Stromal cell of bone marrow (primary cell): Measurements from ENCODE around the gene LDLRAP1.

ENCODE experiments used
- DNase-seq: peaks from one replicate; pipeline ENCODE4 v3.0.0-alpha.2; 2012; ENCODE audit warnings: low read depth

The LDLRAP1 gene

GRCh38 chr1:25609921-25610320, 66.5 kb downstream of the LDLRAP1 start:
- no peak for DNase-seq

DNA sequence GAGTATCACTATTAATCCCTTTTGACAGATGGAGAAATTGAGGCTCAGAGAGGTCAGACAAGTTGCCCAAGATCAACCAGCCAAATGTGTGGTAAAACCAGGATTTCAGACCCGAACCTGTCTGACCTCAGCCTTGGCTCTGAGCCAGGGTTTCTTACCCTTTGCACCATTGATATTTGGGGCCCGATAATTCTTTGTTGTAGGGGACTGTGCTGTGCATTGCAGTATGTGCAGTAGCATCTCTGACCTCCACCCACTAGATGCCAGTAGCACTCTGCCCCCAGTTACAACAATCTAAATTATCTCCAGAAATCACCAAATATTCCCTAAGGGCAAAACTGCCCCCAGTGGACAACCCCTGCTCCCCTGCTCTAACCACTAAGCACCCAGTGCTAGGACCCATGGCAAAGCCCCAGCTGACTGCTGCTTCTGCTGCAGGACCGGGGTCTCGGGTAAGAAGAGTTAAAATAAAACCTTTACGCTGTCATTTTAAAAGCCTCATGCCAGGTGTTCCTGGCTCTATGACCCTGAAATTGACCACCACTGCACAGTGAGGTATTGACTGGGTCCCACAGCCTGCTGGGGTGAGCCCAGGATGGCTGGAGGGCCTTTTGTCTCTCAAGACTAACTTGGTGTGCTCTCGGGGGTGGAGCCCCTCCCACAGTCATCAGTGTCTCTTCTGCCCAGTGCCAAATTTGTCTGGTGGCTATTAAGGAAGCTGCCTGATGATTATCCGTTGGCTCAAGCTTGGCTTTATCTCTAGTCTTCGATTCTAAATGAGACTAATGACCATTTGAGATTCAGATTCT, 67.6 kb downstream of the LDLRAP1 start:
- DNase-seq, result no peak

- no peak for DNase-seq
These were observed 68.4 kb downstream of the LDLRAP1 start for GRCh38 chr1:25611843-25612242.

- DNase-seq, result no peak
These were observed 69.0 kb downstream of the LDLRAP1 start for GRCh38 chr1:25612421-25612820.

GRCh38 chr1:25613091-25613490, 69.7 kb downstream of the LDLRAP1 start:
- DNase-seq, result no peak

DNA sequence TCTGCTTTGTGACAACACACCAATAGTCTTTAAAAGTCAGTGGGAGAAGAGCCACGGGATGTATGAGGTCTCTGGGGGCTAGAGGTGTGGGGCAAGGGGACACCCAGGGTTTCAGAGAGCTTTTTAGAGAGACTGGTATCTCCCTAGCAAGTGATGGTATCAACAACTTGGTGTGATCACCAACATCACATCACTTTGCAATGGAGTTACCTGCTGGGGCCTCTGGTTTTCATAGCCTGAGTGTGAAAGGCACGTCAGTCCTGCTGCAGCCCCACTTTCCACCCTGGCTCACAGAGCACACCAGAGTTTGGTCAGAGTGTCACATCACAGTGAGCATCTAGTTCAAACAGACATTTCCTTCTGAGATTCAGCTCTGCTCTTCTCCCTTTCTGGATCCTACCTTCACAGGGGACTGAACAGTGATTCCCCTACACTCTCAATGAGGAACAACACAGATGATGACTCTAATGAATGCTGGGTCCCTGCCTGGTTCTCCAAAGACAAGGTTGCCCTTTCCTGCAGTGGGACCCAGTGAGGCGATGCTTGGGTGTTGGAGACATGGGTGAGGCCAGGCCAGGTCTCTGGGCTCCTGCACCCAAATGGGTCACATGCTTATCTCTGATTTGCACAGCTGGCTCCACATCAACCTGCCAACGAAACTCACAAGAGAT, 71.2 kb downstream of the LDLRAP1 start:
- no peak for DNase-seq

GRCh38 chr1:25615172-25615541, 71.8 kb downstream of the LDLRAP1 start:
- DNase-seq, result no peak

GRCh38 chr1:25615563-25616094, 72.2 kb downstream of the LDLRAP1 start:
- no peak for DNase-seq

DNA sequence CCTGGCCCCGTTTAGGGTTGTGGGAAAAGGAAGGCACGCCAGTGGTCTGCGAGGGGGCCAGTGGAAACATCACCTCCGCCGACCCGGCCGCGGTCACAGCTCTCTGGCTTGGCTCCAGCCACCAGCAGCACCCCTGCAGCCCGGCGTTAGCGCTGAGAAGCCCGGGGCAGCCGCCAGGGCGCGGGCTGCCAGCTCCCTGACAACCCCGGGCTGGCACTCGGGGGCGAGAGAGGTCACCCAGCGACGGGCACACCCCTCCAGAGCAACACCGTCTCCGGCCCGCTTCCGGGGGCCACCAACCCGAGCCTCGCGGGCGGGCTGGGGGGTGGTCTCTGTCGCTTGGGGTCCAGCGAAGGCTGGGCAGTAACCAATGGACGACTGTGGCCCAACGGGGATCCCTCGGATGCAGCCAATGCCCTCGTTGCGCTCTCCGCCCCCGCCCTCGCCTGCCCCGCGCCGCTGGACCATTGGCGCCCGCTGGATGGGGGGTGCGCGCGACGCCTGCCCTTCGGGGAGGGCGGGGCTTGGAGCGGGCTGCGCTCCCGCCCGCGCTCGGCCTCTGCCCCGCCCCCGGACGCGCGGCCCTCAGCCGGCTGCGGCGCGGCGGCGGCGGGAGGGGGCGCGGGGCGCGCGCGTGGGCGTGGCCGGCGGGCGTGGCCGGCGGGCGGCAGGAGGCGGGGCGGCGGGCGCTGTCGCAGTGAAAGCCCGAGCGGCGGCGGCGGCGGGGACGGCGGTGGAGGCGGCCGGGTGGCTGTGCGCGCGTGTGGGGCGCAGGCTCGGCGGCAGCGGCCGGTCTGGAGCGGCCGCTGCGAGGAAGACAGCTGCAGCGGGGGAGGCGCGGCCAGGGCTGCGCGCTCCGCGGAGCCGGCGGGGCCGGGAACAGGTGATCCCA, 72.9 kb downstream of the LDLRAP1 start, which contains the start of gene MAN1C1:
TSS of gene MAN1C1 (plus strand) at position 697 of the 892 bp plus-strand sequence. CDS start 1,007 bp downstream, outside the sequence.
- peak; percentile 71 for DNase-seq

DNA sequence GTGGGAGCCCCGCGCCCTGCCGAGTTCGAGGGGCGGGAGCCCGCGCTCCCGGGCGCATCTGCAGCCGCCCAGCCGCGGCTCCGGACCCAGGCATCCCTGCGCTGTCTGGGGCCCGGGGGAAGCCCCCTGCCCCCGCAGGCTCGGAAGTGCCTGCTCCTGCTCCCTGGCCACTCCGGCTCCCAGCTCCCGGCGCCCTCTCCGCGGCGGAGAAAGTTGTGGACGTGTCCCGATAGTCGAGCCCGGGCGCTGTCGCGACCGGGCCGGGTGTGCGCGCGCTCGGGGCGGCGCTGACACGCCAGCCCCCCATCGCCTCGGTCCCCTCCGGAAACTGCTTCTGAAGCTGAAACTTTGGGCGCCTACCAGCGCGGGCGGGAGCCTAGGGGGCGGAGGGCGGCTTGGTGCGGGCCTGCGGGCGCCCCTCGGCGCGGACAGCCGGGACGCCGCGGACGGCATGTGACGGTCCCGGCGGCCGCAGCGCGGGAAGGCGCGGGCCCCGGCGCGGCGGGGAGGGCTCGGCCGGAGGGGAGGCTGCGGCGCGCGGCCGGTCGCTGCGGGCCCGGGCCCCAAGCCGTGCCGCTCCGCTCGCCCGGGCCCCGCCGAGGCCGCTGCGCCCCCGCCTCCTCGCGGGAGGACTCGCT, 73.7 kb downstream of the LDLRAP1 start:
- no peak for DNase-seq

DNA sequence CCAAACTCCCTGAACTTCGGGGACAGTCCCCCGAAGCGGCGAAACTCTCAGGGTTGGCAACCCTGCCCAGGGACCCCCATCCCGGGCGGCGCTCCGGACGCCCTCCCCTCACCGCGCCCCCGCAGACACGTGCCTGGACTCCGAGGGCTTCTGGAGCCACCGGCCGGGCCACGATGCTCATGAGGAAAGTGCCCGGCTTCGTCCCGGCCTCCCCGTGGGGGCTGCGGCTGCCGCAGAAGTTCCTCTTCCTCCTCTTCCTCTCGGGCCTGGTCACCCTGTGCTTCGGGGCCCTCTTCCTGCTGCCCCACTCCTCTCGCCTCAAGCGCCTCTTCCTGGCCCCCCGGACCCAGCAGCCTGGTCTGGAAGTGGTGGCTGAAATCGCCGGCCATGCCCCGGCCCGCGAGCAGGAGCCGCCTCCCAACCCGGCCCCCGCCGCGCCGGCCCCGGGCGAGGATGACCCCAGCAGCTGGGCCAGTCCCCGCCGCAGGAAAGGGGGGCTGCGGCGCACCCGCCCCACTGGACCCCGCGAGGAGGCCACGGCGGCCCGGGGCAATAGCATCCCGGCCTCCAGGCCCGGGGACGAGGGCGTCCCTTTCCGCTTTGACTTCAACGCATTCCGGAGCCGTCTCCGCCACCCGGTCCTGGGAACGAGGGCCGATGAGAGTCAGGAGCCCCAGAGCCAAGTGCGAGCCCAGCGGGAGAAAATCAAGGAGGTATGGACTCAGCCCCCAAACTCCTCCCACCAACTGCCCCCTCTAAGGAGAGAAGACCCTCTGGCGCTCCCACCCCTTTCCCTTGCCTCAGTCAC, 74.4 kb downstream of the LDLRAP1 start:
- no peak for DNase-seq

GRCh38 chr1:25618433-25618808, 75.0 kb downstream of the LDLRAP1 start:
- DNase-seq, result no peak
